HG03159 (cell line): ENCODE measurements around the gene GPHB5.

Experiments
- ATAC-seq: cut with Tn5 transposase; IDR thresholded peaks from one replicate; pipeline ENCODE4 v1.9.1; 2021; ENCODE audit warnings: mild to moderate bottlenecking, moderate library complexity; ENCODE audit not compliant: unreplicated experiment

The GPHB5 gene

DNA sequence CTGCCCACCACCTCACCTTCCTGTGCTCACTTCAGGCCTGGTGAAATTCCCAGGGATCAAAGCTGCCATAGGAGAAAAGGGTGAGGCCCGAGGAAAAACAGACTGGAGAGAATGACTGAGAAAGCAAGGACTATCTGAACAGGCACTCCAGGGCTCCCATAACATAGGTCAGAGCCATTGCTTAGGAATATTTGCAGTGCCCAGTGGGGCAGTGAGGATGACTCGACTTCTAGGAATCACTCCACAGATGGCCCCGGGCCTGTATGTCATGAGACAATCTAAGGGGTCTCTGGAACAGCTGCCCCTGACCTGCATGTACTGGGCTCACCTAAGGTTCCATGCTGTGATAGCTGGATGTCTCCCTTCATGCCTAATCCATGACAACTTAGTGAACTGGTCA lies 51.6 kb downstream of the GPHB5 start:
- ATAC-seq, result no peak

DNA sequence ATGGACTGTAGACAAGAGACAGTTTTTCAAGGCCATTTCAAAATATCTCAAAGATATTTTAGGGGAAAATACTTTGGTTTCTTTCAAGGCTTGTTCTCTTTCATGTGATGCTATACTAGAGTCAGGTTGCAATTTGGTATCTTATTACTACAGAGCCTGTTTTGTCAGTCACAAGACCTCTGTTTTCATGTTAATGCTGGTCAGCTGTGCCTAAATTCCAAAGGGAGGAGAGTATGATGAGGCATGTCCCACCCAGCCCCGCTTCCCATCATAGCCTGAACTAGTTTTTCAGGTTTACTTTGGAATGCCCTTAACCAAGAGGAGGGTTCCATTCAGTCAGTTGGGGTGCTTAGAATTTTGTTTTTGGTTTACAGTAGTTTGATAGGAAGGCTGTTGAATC lies 52.6 kb downstream of the GPHB5 start:
- no peak for ATAC-seq
